Esophagus muscularis mucosa (tissue), 4 donors: ENCODE data around the gene GPR12.

Experiments used
- CTCF ChIP-seq, 3 experiments: fragments of 200-600 bp in 2 of 3; fragments of 450-650 bp in 1 of 3; sonication (generic) in 2 of 3; IDR thresholded peaks; one replicate each; pipeline ENCODE4 v1.5.1; 2017 to 2019; ENCODE audit warnings: antibody characterized with exemption in 3 of 3, mild to moderate bottlenecking in 2 of 3, moderate library complexity in 1 of 3
- EP300 ChIP-seq: sonication (generic); formaldehyde crosslinking; IDR thresholded peaks from one replicate; pipeline ENCODE4 v1.6.1; 2017; ENCODE audit warnings: antibody characterized with exemption
- POLR2AphosphoS5 ChIP-seq, 2 donors: sonication (generic); formaldehyde crosslinking; IDR thresholded peaks; one replicate each; pipeline ENCODE4 v1.6.1; 2017; ENCODE audit warnings: antibody characterized with exemption in 2 of 2

DNA sequence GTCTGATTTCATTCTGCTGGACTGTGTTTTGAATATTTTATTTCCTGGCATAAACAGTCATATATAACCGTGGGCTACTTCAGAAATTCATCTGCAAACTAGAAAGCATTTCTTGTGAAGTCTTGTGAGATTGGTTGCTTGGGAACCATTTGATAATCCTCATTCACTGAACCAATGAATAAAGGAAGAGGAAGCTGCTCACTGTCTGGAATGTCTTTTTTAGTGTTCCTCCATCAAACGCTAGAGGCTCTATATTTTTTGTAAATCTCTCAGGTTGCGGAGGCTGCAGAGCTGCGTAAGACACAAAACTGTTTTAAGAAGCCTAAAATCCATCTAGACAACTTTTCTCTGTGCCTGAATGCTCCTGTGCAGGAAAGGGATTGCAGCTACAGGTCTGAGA is 18.7 kb upstream of the GPR12 start:
- TF ChIP-seq POLR2AphosphoS5 (IDR thresholded peaks at IDR 0.05): no peak
- no peak for TF ChIP-seq EP300
- TF ChIP-seq CTCF (IDR thresholded peaks at IDR 0.05): no peak
